ENCODE data around the gene FAAP100. TPM values are rescaled to one million over a fixed set of nuclear protein-coding genes. Genes with fewer than 3 reads are reported as not detected.
A peak's percentile ranks its signal among the peaks of the same experiment; 100 is the strongest.

FAAP100 gene
- total RNA-seq, 4 donors from 2014 or later = 26.2 to 90.5 (median 37.4) TPM

- in situ Hi-C loops (cut with MboI; ENCODE audit: low pct_ligation_motif_present in 1 of 4, low pct_unique_long_range_greater_than_20kb in 1 of 4, low sequenced_read_pairs in 3 of 4) (no loop called here), intact Hi-C loops (cut with DNase I; ENCODE audit: low total_unique reads) (loop anchor here (10.0 kb wide), 1 partner anchor 283 kb away; no protein-coding TSS in a partner anchor)
- no peak for DNase-seq
- H3K36me3 ChIP-seq = peaks cover 0 to 9% (median 0%) of the 10 kb centered on the region in 4 donors
- H3K27me3 ChIP-seq = peaks cover 25% of the 10 kb centered on the region
- no peaks in the 10 kb centered on the region for H3K9me3 ChIP-seq
- 58% methylated on average over 23 of the region's 26 CpGs; no CpG with 5 or more reads in 1 of the 2 donors for WGBS, 2 donors (ENCODE audit: low coverage in 1 of 2)
- H3K4me1 ChIP-seq = peaks cover 7 to 17% (median 11%) of the 10 kb centered on the region in 4 donors
- no peak overlapping the region for H3K27ac ChIP-seq
- H3K4me3 ChIP-seq = no peak overlapping the region
- TF ChIP-seq CTCF (IDR thresholded peaks at IDR 0.05) (peak in 1 of 5 experiments; percentile 41), EP300 (IDR thresholded peaks at IDR 0.05; ENCODE audit: low read depth) (no peak), POLR2A (IDR thresholded peaks at IDR 0.05) (no peak), POLR2AphosphoS5 (IDR thresholded peaks at IDR 0.05) (peak in 1 of 3 donors; percentile 14)
These were observed 14.1 kb downstream of the FAAP100 start for GRCh38 chr17:81537856-81538555.

GRCh38 chr17:81537343-81537855 lies 14.8 kb downstream of the FAAP100 start:
- peak; percentile 67 for DNase-seq
- peak; percentile 54 to 92 (median 77) for TF ChIP-seq CTCF (IDR thresholded peaks at IDR 0.05)
- no peak for TF ChIP-seq EP300 (IDR thresholded peaks at IDR 0.05; ENCODE audit: low read depth)
- H3K27me3 ChIP-seq = peaks cover 25% of the 10 kb centered on the region

GRCh38 chr17:81536299-81537290 lies 15.6 kb downstream of the FAAP100 start:
- Histone ChIP-seq H3K4me1 (peaks cover 7 to 17% (median 11%) of the 10 kb centered on the region in 4 donors), H3K27ac (no peak overlapping the region), H3K9me3 (no peaks in the 10 kb centered on the region), H3K36me3 (peaks cover 0 to 6% (median 0%) of the 10 kb centered on the region in 4 donors), H3K27me3 (peaks cover 25% of the 10 kb centered on the region), H3K4me3 (peak overlapping the region in 1 of 4 donors; percentile 5)
- in situ Hi-C loops (cut with MboI; ENCODE audit: low pct_ligation_motif_present in 1 of 4, low pct_unique_long_range_greater_than_20kb in 1 of 4, low sequenced_read_pairs in 3 of 4) = no loop called here
- intact Hi-C loops (cut with DNase I; ENCODE audit: low total_unique reads) = loop anchor here (10.0 kb wide), 1 partner anchor 282 kb away; no protein-coding TSS in a partner anchor
- TF ChIP-seq EP300 (IDR thresholded peaks at IDR 0.05; ENCODE audit: low read depth) = no peak
- no peak for TF ChIP-seq CTCF (IDR thresholded peaks at IDR 0.05)
- TF ChIP-seq POLR2AphosphoS5 (IDR thresholded peaks at IDR 0.05) = no peak
- TF ChIP-seq POLR2A (IDR thresholded peaks at IDR 0.05) = no peak
- 25% methylated on average over 53 of the region's 89 CpGs; no CpG with 5 or more reads in 1 of the 2 donors for WGBS, 2 donors (ENCODE audit: low coverage in 1 of 2)
- no peak for DNase-seq

More at GRCh38 chr17:81537343-81537855, 14.8 kb downstream of the FAAP100 start:
- Histone ChIP-seq H3K4me1 (peaks cover 7 to 17% (median 11%) of the 10 kb centered on the region in 4 donors), H3K4me3 (no peak overlapping the region), H3K27ac (no peak overlapping the region), H3K9me3 (no peaks in the 10 kb centered on the region), H3K36me3 (peaks cover 0 to 6% (median 0%) of the 10 kb centered on the region in 4 donors)
- intact Hi-C loops (cut with DNase I; ENCODE audit: low total_unique reads) (loop anchor here (10.0 kb wide), 1 partner anchor 283 kb away; no protein-coding TSS in a partner anchor), in situ Hi-C loops (cut with MboI; ENCODE audit: low pct_ligation_motif_present in 1 of 4, low pct_unique_long_range_greater_than_20kb in 1 of 4, low sequenced_read_pairs in 3 of 4) (no loop called here)
- 14% methylated on average over 15 of the region's 17 CpGs; no CpG with 5 or more reads in 1 of the 2 donors for WGBS, 2 donors (ENCODE audit: low coverage in 1 of 2)
